ENCODE measurements around the gene TCF7L2. TPM values are rescaled to one million over a fixed set of nuclear protein-coding genes. Genes with fewer than 3 reads are reported as not detected.
A peak's percentile ranks its signal among the peaks of the same experiment; 100 is the strongest.

The TCF7L2 gene
- total and polyA plus RNA-seq, 8 donors, result 6.7 to 179 (median 61.7) TPM

DNA sequence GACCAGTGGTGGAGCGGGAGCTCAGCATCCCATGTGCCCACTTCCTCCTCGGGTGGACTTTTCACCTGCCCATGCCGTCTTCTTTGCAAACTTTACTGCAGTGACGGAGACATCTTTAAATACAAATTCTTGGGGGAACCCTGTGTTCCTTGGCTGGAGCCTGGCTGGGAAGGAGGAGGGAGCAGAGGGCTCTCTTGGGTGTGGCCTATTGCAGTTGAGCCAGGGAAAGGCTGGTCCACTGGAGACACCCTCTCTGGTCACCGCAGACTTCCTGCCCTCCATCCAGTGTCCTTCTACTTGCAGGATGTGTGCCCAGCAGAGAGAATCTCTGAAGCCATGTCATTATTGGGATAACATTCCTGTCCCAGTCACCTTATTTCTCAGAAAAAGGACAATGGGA lies 67.3 kb downstream of the TCF7L2 start:
- 67 to 79% (median 77%) methylated on average over 5 of the region's 5 CpGs for WGBS, 5 donors
- intact Hi-C loops (cut with DNase I; ENCODE audit: low total_unique reads), result no loop called here
- Histone ChIP-seq H3K36me3 (no peaks in the 10 kb centered on the region), H3K27ac (peak overlapping the region in 1 of 5 donors; percentile 37), H3K4me3 (no peak overlapping the region), H3K4me1 (peaks cover 51 to 83% (median 64%) of the 10 kb centered on the region in 4 donors), H3K9me3 (no peaks in the 10 kb centered on the region), H3K27me3 (no peaks in the 10 kb centered on the region)
- DNase-seq, result no peak
- TF ChIP-seq, protein P1, sequence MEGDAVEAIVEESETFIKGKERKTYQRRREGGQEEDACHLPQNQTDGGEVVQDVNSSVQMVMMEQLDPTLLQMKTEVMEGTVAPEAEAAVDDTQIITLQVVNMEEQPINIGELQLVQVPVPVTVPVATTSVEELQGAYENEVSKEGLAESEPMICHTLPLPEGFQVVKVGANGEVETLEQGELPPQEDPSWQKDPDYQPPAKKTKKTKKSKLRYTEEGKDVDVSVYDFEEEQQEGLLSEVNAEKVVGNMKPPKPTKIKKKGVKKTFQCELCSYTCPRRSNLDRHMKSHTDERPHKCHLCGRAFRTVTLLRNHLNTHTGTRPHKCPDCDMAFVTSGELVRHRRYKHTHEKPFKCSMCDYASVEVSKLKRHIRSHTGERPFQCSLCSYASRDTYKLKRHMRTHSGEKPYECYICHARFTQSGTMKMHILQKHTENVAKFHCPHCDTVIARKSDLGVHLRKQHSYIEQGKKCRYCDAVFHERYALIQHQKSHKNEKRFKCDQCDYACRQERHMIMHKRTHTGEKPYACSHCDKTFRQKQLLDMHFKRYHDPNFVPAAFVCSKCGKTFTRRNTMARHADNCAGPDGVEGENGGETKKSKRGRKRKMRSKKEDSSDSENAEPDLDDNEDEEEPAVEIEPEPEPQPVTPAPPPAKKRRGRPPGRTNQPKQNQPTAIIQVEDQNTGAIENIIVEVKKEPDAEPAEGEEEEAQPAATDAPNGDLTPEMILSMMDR (IDR thresholded peaks at IDR 0.05), result no peak

DNA sequence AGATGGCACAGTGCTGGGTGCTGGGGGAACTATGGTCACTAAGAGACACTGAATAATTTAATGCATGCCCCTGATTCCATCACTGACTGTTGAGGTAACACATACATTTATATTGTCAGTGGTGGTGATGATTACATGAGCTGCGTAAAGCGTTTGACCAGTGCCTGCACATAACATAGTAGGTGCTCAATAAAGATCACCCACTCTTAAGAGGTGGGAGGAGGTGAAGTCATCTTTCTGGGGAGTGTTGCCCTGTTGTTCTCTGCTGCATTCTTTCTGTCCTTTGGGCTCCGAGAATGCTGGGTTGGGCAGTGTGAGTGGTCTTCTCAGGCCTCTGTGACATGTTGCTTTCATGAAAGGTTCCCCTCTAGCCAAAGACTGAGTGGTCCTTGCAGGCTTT lies 68.0 kb downstream of the TCF7L2 start:
- DNase-seq, result no peak
- peaks cover 52 to 86% (median 67%) of the 10 kb centered on the region in 4 donors for H3K4me1 ChIP-seq
- no peaks in the 10 kb centered on the region for H3K36me3 ChIP-seq
- H3K27me3 ChIP-seq, result no peaks in the 10 kb centered on the region
- TF ChIP-seq EP300 (IDR thresholded peaks at IDR 0.05), result no peak
- TF ChIP-seq POLR2AphosphoS5 (IDR thresholded peaks at IDR 0.05), result no peak
- TF ChIP-seq, protein P1 (IDR thresholded peaks at IDR 0.05), result no peak
- no peak for TF ChIP-seq POLR2A (IDR thresholded peaks at IDR 0.05)
- WGBS, 5 donors, result 82 to 92% (median 87%) methylated on average over 3 of the region's 3 CpGs
- intact Hi-C loops (cut with DNase I; ENCODE audit: low total_unique reads), result no loop called here
- peak overlapping the region; percentile 38 to 79 (median 67) for H3K27ac ChIP-seq
- no peaks in the 10 kb centered on the region for H3K9me3 ChIP-seq
- no peak overlapping the region for H3K4me3 ChIP-seq

DNA sequence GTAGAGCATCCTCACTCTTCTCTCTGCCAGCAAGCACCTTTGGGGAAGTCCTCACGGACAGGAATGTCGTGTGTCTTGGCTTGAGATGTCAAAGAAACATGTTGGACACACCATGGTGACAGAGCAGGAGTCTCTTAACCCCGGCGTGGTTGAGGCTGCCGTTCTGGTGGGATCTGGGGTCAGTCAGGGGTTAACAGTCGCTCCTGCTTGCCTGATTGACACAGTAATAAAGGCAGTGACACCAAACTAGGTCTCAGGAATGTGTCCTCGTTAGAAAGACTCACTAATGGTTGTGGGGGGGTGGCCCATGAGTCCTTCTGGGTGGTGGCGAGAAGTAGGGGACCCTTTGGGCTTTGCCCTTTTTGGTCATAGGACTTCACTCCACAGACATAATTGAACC lies 69.0 kb downstream of the TCF7L2 start:
- H3K27me3 ChIP-seq, result no peaks in the 10 kb centered on the region
- no peaks in the 10 kb centered on the region for H3K36me3 ChIP-seq
- TF ChIP-seq POLR2AphosphoS5 (IDR thresholded peaks at IDR 0.05) (no peak), EP300 (IDR thresholded peaks at IDR 0.05) (no peak), POLR2A (IDR thresholded peaks at IDR 0.05) (no peak)
- TF ChIP-seq, protein P1 (IDR thresholded peaks at IDR 0.05), result no peak
- H3K4me1 ChIP-seq, result peaks cover 52 to 89% (median 69%) of the 10 kb centered on the region in 4 donors
- no peak for DNase-seq
- intact Hi-C loops (cut with DNase I; ENCODE audit: low total_unique reads), result no loop called here
- peak overlapping the region; percentile 51 to 79 (median 67) for H3K27ac ChIP-seq
- H3K9me3 ChIP-seq, result no peaks in the 10 kb centered on the region
- 59 to 69% (median 60%) methylated on average over 8 of the region's 8 CpGs for whole genome bisulfite sequencing, 5 donors
- H3K4me3 ChIP-seq, result peak overlapping the region in 1 of 4 donors; percentile 9

DNA sequence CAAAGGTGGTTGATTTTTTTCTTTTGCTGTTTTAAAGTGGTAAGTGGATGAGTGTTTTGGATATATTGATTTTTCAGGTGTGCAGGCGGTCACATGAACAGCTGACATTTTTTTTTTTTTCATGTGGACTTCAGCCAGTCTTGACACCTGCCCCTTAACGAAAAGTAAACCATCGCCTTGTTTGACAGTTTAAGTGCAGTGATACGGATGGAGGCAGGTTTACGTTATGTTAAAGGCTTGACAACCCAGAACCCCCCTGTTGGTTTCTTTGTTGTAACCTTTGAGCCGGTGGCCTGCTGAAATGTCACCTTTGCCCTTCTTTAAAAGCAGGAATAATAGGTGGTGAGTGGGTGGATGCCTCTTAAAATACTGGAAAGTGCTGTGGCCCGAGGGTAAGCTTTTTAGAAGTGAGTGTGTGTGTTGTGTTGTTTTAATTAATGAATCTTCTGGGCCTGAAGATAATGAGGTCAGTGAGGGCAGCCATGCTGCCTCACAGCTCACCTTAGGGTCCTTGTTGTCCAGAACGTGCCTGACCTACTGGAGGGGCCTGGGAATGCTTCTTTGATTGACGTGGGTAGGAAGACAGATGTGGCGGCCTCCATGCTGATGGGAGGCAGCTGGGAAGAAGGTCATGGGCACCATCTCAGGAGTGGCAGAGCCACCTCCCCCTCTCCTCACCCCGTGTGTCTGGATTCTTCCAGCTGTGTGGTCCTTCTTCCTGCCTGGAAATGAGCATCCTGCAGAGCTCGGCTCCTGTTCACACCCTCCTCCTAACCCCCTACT lies 69.8 kb downstream of the TCF7L2 start:
- Histone ChIP-seq H3K27me3 (no peaks in the 10 kb centered on the region), H3K9me3 (no peaks in the 10 kb centered on the region), H3K36me3 (no peaks in the 10 kb centered on the region), H3K4me1 (peaks cover 52 to 87% (median 69%) of the 10 kb centered on the region in 4 donors), H3K4me3 (no peak overlapping the region), H3K27ac (peak overlapping the region; percentile 22 to 79 (median 67))
- TF ChIP-seq EP300 (IDR thresholded peaks at IDR 0.05), result no peak
- no peak for TF ChIP-seq POLR2AphosphoS5 (IDR thresholded peaks at IDR 0.05)
- TF ChIP-seq, protein P1 (IDR thresholded peaks at IDR 0.05), result no peak
- TF ChIP-seq POLR2A (IDR thresholded peaks at IDR 0.05), result no peak
- 34 to 62% (median 40%) methylated on average over 12 of the region's 12 CpGs for WGBS, 5 donors
- DNase-seq, result peak in 1 of 2 donors; percentile 70
- intact Hi-C loops (cut with DNase I; ENCODE audit: low total_unique reads), result no loop called here

Measured in stomach (tissue), 9 donors.